Measurements from ENCODE around the gene AURKAIP1.

- peak; percentile 18 to 47 (median 36) for TF ChIP-seq CTCF (IDR thresholded peaks at IDR 0.05)
- no peak for TF ChIP-seq POLR2A (IDR thresholded peaks at IDR 0.05)
Observed at GRCh38 chr1:1402072-1402900, 27.3 kb upstream of the AURKAIP1 start.

All from testis (tissue), 2 donors.